NT2/D1 (cell line): ENCODE measurements around the gene ORMDL3.

Experiments used
- SUZ12 ChIP-seq: IDR thresholded peaks from 2 replicates; pipeline ENCODE4 v1.6.1; 2011; ENCODE audit not compliant: insufficient read length, insufficient read depth; ENCODE audit errors: extremely low read depth
- YY1 ChIP-seq: IDR thresholded peaks from 2 replicates; pipeline ENCODE4 v1.6.1; 2011; ENCODE audit not compliant: insufficient read length, insufficient read depth
- ZNF274 ChIP-seq: IDR thresholded peaks from 2 replicates; pipeline ENCODE4 v1.6.1; 2011; ENCODE audit warnings: mild to moderate bottlenecking, low read depth, low read length

GRCh38 chr17:39946551-39947330 is 19.3 kb upstream of the ORMDL3 start:
- no peak for TF ChIP-seq ZNF274
- TF ChIP-seq YY1 = no peak
- TF ChIP-seq SUZ12 = no peak
